Rectal smooth muscle tissue (tissue), 1 donor: ENCODE data around the gene BET1L.
A peak's percentile ranks its signal among the peaks of the same experiment; 100 is the strongest.

Experiments
- H3K27ac ChIP-seq: one replicate; pipeline ENCODE4 v1.7.0; 2013; ENCODE audit warnings: low read depth, low read length, inconsistent platforms
- H3K27me3 ChIP-seq: one replicate; pipeline ENCODE4 v1.7.0; 2013; ENCODE audit warnings: low read length; ENCODE audit not compliant: control insufficient read depth, insufficient read depth
- H3K36me3 ChIP-seq: one replicate; pipeline ENCODE4 v1.7.0; 2013; ENCODE audit warnings: low read length; ENCODE audit not compliant: control insufficient read depth, insufficient read depth
- H3K4me1 ChIP-seq: one replicate; pipeline ENCODE4 v1.7.0; 2013; ENCODE audit warnings: low read length; ENCODE audit not compliant: control insufficient read depth, insufficient read depth
- H3K4me3 ChIP-seq: one replicate; pipeline ENCODE4 v1.7.0; 2013; ENCODE audit warnings: low read length
- H3K9ac ChIP-seq: one replicate; pipeline ENCODE4 v1.7.0; 2013; ENCODE audit warnings: low read length

Gene BET1L

GRCh38 chr11:205221-206001 lies 1.8 kb downstream of the BET1L start:
- H3K27ac ChIP-seq: no peak overlapping the region
- peak overlapping the region; percentile 79 for H3K4me3 ChIP-seq
- H3K27me3 ChIP-seq: no peaks in the 10 kb centered on the region
- peaks cover 22% of the 10 kb centered on the region for H3K4me1 ChIP-seq
- peaks cover 31% of the 10 kb centered on the region for H3K36me3 ChIP-seq
- H3K9ac ChIP-seq: peak overlapping the region; percentile 87

GRCh38 chr11:204587-205109 lies 2.6 kb downstream of the BET1L start:
- Histone ChIP-seq H3K4me3 (no peak overlapping the region), H3K27ac (no peak overlapping the region), H3K9ac (no peak overlapping the region), H3K27me3 (no peaks in the 10 kb centered on the region), H3K4me1 (peaks cover 15% of the 10 kb centered on the region), H3K36me3 (peaks cover 24% of the 10 kb centered on the region)

- H3K36me3 ChIP-seq: peaks cover 24% of the 10 kb centered on the region
- H3K4me1 ChIP-seq: peaks cover 9% of the 10 kb centered on the region
- no peak overlapping the region for H3K9ac ChIP-seq
Measured at GRCh38 chr11:203945-204586, 3.1 kb downstream of the BET1L start.

GRCh38 chr11:203056-203944 lies 3.9 kb downstream of the BET1L start:
- H3K4me1 ChIP-seq: peaks cover 9% of the 10 kb centered on the region
- no peak overlapping the region for H3K9ac ChIP-seq
- H3K36me3 ChIP-seq: peaks cover 24% of the 10 kb centered on the region
- H3K27me3 ChIP-seq: no peaks in the 10 kb centered on the region
- no peak overlapping the region for H3K27ac ChIP-seq
- H3K4me3 ChIP-seq: no peak overlapping the region

More at GRCh38 chr11:203945-204586, 3.1 kb downstream of the BET1L start:
- Histone ChIP-seq H3K27me3 (no peaks in the 10 kb centered on the region), H3K27ac (no peak overlapping the region), H3K4me3 (no peak overlapping the region)

GRCh38 chr11:202490-202889 lies 4.7 kb downstream of the BET1L start:
- Histone ChIP-seq H3K4me3 (no peak overlapping the region), H3K4me1 (peaks cover 9% of the 10 kb centered on the region), H3K27me3 (no peaks in the 10 kb centered on the region), H3K9ac (no peak overlapping the region), H3K36me3 (peaks cover 24% of the 10 kb centered on the region), H3K27ac (no peak overlapping the region)

GRCh38 chr11:201966-202365 lies 5.2 kb downstream of the BET1L start:
- Histone ChIP-seq H3K4me1 (peaks cover 9% of the 10 kb centered on the region), H3K4me3 (no peak overlapping the region), H3K9ac (no peak overlapping the region), H3K27me3 (no peaks in the 10 kb centered on the region), H3K27ac (no peak overlapping the region), H3K36me3 (peaks cover 24% of the 10 kb centered on the region)

- peaks cover 21% of the 10 kb centered on the region for H3K36me3 ChIP-seq
- H3K4me1 ChIP-seq: no peaks in the 10 kb centered on the region
- no peaks in the 10 kb centered on the region for H3K27me3 ChIP-seq
- no peak overlapping the region for H3K9ac ChIP-seq
- no peak overlapping the region for H3K4me3 ChIP-seq
- H3K27ac ChIP-seq: no peak overlapping the region
Measured at GRCh38 chr11:200224-201003, 6.8 kb downstream of the BET1L start.

- no peak overlapping the region for H3K9ac ChIP-seq
- no peak overlapping the region for H3K4me3 ChIP-seq
- H3K4me1 ChIP-seq: no peaks in the 10 kb centered on the region
- peaks cover 16% of the 10 kb centered on the region for H3K36me3 ChIP-seq
- no peak overlapping the region for H3K27ac ChIP-seq
- no peaks in the 10 kb centered on the region for H3K27me3 ChIP-seq
Measured at GRCh38 chr11:199782-200181, 7.4 kb downstream of the BET1L start.

GRCh38 chr11:199004-199581 lies 8.1 kb downstream of the BET1L start:
- peaks cover 9% of the 10 kb centered on the region for H3K36me3 ChIP-seq
- H3K4me3 ChIP-seq: no peak overlapping the region
- no peak overlapping the region for H3K9ac ChIP-seq
- no peak overlapping the region for H3K27ac ChIP-seq
- no peaks in the 10 kb centered on the region for H3K27me3 ChIP-seq
- no peaks in the 10 kb centered on the region for H3K4me1 ChIP-seq

- no peak overlapping the region for H3K27ac ChIP-seq
- no peak overlapping the region for H3K4me3 ChIP-seq
- peaks cover 2% of the 10 kb centered on the region for H3K36me3 ChIP-seq
- no peak overlapping the region for H3K9ac ChIP-seq
- no peaks in the 10 kb centered on the region for H3K4me1 ChIP-seq
- no peaks in the 10 kb centered on the region for H3K27me3 ChIP-seq
Measured at GRCh38 chr11:198236-198806, 8.9 kb downstream of the BET1L start.

GRCh38 chr11:197741-198235 lies 9.4 kb downstream of the BET1L start:
- no peak overlapping the region for H3K27ac ChIP-seq
- H3K27me3 ChIP-seq: no peaks in the 10 kb centered on the region
- no peaks in the 10 kb centered on the region for H3K36me3 ChIP-seq
- no peak overlapping the region for H3K9ac ChIP-seq
- no peak overlapping the region for H3K4me3 ChIP-seq
- H3K4me1 ChIP-seq: no peaks in the 10 kb centered on the region
